Lower leg skin (tissue), 3 donors: ENCODE data around the gene MS4A8.

Source experiments
- CTCF ChIP-seq, 3 donors: fragments of 450-650 bp; IDR thresholded peaks; one replicate each; pipeline ENCODE4 v1.5.1; 2016; ENCODE audit warnings: antibody characterized with exemption in 3 of 3, mild to moderate bottlenecking in 3 of 3, moderate library complexity in 2 of 3
- POLR2A ChIP-seq, 2 donors: fragments of 450-650 bp; IDR thresholded peaks; one replicate each; pipeline ENCODE4 v1.6.1; 2016 to 2017; ENCODE audit warnings: antibody characterized with exemption in 2 of 2, mild to moderate bottlenecking in 1 of 2, moderate library complexity in 1 of 2

- no peak for TF ChIP-seq POLR2A (IDR thresholded peaks at IDR 0.05)
- no peak for TF ChIP-seq CTCF (IDR thresholded peaks at IDR 0.05)
These were observed 6.5 kb downstream of the MS4A8 start for GRCh38 chr11:60705895-60706294.
